ENCODE results near the gene DUSP22. TPM values are rescaled to one million over a fixed set of nuclear protein-coding genes. Genes with fewer than 3 reads are reported as not detected.
"Not testable (repeated sequence)": the region's sequence is repeated elsewhere in the genome, so short reads cannot be mapped to it uniquely, and the experiment has no call there.

DUSP22 gene
- total RNA-seq, 2 donors from 2014 or later, result 45.1 to 54.1 TPM

- H3K27me3 ChIP-seq, result no peaks in the 10 kb centered on the region
- H3K36me3 ChIP-seq, result no peaks in the 10 kb centered on the region
- TF ChIP-seq, protein P1, sequence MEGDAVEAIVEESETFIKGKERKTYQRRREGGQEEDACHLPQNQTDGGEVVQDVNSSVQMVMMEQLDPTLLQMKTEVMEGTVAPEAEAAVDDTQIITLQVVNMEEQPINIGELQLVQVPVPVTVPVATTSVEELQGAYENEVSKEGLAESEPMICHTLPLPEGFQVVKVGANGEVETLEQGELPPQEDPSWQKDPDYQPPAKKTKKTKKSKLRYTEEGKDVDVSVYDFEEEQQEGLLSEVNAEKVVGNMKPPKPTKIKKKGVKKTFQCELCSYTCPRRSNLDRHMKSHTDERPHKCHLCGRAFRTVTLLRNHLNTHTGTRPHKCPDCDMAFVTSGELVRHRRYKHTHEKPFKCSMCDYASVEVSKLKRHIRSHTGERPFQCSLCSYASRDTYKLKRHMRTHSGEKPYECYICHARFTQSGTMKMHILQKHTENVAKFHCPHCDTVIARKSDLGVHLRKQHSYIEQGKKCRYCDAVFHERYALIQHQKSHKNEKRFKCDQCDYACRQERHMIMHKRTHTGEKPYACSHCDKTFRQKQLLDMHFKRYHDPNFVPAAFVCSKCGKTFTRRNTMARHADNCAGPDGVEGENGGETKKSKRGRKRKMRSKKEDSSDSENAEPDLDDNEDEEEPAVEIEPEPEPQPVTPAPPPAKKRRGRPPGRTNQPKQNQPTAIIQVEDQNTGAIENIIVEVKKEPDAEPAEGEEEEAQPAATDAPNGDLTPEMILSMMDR (IDR thresholded peaks at IDR 0.05), result no peak
- no peak overlapping the region for H3K27ac ChIP-seq
- DNase-seq (ENCODE audit: low spot score), result no peak
- no peaks in the 10 kb centered on the region for H3K9me3 ChIP-seq
- no peak overlapping the region for H3K4me3 ChIP-seq
- H3K4me1 ChIP-seq, result no peaks in the 10 kb centered on the region
These were observed 7.1 kb upstream of the DUSP22 start for GRCh38 chr6:285030-285771.

DNA sequence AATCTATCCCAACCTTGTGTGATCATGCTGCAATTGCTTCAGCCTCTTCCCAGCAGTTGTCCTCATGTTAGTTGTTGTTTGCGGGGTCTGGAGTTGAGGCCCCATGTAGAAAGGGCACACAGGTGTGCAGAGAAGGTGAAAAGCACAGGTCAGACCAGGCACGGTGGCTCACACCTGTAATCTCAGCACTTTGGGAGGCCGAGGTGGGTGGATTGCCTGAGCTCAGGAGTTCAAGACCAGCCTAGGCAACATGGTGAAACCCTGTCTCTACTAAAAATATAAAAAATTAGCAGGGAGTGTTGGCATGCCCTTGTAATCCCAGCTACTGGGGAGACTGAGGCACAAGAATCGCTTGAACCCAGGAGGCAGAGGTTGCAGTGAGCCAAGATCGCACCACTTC is 6.4 kb upstream of the DUSP22 start:
- H3K4me1 ChIP-seq; DNase-seq (ENCODE audit: low spot score); H3K36me3 ChIP-seq; H3K4me3 ChIP-seq; H3K27me3 ChIP-seq; H3K9me3 ChIP-seq; H3K27ac ChIP-seq: not testable (repeated sequence)

DNA sequence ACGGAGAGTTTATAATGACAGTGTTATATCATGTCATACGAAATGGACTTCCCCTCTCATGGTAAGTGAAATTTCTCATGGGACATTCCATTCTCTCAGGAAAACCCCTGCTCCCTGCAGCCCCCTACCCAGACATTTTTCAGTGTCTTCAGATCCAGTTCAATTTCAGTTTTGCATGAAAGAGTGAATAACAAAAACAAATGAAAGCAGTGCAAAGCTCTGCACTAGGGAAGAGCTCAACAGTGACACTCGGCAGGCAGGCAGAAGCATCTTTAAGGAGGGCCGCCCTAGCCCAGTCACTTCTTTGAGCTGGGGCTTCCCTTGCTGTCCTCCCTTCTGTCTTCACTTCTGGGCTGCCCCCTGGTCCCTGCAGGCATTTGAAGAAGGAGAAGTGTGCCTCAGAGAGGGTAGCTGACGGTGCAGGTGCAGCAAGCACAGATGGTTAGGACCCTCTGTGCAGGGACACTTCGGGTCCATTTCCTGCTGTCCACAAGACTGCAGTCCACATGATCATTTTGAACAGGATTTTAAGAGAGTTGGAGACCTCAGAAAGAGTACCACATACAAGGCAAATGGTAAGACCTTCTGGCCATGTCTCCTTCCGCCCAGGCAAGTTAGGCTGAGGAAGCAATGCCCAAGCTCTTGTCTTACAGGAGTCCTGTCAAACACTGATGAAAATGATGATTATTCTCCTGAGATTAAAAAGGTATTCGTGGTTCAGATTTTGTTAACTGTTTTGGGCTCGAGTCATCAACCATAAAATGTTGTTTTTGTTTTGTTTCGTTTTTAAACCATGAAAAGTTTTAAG is 5.4 kb upstream of the DUSP22 start:
- TF ChIP-seq, protein P1 (IDR thresholded peaks at IDR 0.05), result no peak
- Histone ChIP-seq H3K36me3 (no peaks in the 10 kb centered on the region), H3K27me3 (no peaks in the 10 kb centered on the region), H3K27ac (no peak overlapping the region), H3K4me3 (no peak overlapping the region), H3K9me3 (no peaks in the 10 kb centered on the region), H3K4me1 (peaks cover 0 to 6% of the 10 kb centered on the region in 2 donors)
- peak; percentile 44 for DNase-seq (ENCODE audit: low spot score)

- Histone ChIP-seq H3K27ac (no peak overlapping the region), H3K36me3 (no peaks in the 10 kb centered on the region), H3K9me3 (no peaks in the 10 kb centered on the region), H3K4me1 (peaks cover 0 to 6% of the 10 kb centered on the region in 2 donors), H3K27me3 (no peaks in the 10 kb centered on the region), H3K4me3 (no peak overlapping the region)
- peak; percentile 38 for DNase-seq (ENCODE audit: low spot score)
- TF ChIP-seq, protein P1 (IDR thresholded peaks at IDR 0.05), result no peak
These were observed 4.8 kb upstream of the DUSP22 start for GRCh38 chr6:287489-287860.

DNA sequence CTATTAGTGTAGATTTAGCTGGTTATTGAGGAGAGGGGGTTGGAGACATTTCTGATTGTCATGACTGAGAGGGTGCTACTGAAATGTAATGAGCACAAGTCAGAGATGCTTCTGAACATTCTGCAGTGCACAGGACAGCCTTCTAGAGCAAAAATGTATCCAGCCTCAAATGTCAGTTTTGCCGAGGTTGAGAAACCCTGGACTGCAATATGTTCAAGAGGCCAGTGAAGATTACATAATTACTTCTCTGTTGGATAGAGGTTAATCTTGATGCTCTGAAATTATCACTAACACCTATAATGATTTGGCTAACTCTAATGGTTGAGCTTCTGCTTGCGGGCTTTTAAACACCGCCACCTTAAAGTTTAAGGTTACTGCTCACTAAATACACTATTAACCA is 3.4 kb upstream of the DUSP22 start:
- Histone ChIP-seq H3K27ac (no peak overlapping the region), H3K27me3 (no peaks in the 10 kb centered on the region), H3K4me3 (no peak overlapping the region), H3K9me3 (no peaks in the 10 kb centered on the region), H3K36me3 (no peaks in the 10 kb centered on the region), H3K4me1 (peaks cover 0 to 8% of the 10 kb centered on the region in 2 donors)
- no peak for DNase-seq (ENCODE audit: low spot score)
- TF ChIP-seq, protein P1 (IDR thresholded peaks at IDR 0.05), result no peak

- H3K36me3 ChIP-seq, result no peaks in the 10 kb centered on the region
- peaks cover 0 to 13% of the 10 kb centered on the region in 2 donors for H3K4me1 ChIP-seq
- H3K4me3 ChIP-seq, result no peak overlapping the region
- H3K9me3 ChIP-seq, result no peaks in the 10 kb centered on the region
- peak; percentile 56 for DNase-seq (ENCODE audit: low spot score)
- TF ChIP-seq, protein P1 (IDR thresholded peaks at IDR 0.05), result no peak
- H3K27ac ChIP-seq, result no peak overlapping the region
- H3K27me3 ChIP-seq, result no peaks in the 10 kb centered on the region
These were observed 2.0 kb upstream of the DUSP22 start for GRCh38 chr6:290111-290922.
